Fibroblast of skin of abdomen (primary cell): ENCODE results near the gene DLGAP1.
"Not testable (repeated sequence)": the region's sequence is repeated elsewhere in the genome, so short reads cannot be mapped to it uniquely, and the experiment has no call there.

ENCODE experiments used
- DNase-seq: peaks from one replicate; pipeline ENCODE4 v3.0.0-alpha.2; 2013

Gene DLGAP1

GRCh38 chr18:3652380-3653262 is 802.5 kb downstream of the DLGAP1 start:
- peak; percentile 96 for DNase-seq

- DNase-seq = no peak
These were observed 803.8 kb downstream of the DLGAP1 start for GRCh38 chr18:3651266-3651665.

DNA sequence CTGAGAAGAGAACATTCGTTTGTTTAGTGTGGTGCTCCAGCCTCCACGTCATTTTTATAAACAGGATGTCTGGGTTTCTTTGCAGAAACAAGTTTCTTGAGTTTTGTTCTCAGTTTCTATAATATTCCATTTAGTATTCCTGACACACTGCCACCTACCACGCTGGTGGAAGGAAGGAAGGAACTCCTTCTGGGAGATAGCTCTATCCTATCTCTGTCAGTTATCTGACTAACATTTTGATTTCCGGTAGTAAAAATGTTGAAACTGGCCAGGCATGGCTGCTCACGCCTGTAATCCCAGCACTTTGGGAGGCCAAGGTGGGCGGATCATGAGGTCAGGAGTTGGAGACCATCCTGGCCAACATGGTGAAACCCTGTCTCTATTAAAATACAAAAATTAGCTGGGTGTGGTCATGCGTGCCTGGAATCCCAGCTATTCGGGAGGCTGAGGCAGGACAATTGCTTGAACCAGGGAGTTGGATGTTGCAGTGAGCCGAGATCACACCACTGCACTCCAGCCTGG is 804.5 kb downstream of the DLGAP1 start:
- not testable (repeated sequence) for DNase-seq

- DNase-seq = peak; percentile 75
These were observed 805.3 kb downstream of the DLGAP1 start for GRCh38 chr18:3649633-3650426.

DNA sequence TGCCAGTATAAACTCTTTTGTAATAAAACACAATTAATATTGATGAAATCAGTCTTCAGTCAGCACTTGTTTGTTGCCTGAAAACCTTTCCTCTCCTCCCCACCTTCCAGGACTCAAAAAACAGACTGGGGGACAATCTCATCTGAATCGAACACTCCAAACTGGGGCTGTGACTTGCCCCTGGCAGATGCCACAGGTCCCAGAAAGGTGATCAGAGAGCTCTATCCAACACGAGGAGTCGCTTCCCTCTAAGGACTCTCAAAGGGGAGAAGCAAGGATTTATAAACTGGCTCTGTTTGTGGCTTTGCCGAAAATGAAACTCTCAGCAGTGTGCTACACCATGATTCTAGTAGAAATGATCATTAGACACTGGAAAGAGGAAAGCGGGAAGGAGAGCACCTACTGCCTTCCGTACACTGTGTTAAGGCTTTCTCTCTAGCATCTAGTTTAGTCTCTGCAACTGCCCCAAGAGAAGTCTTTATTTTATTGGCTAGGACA is 805.9 kb downstream of the DLGAP1 start:
- no peak for DNase-seq

DNA sequence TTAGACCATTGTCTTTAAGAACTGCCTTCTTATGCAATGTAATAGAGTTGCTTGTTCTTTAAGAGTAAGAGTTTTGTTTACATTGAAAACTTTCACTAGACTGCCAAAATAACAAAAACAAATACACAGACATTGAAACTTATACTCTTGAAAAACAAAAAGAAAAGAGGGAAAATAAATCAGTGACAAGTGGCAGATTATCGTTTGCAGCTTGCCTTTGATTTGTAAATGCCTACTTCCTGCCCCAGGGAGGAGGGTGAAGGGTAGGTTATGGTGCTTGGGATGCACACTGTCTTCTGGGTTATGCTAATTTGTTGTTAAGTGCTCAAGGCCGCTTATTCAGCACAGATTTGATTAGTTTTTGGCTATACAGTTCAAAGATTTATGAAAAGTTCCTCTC is 806.5 kb downstream of the DLGAP1 start:
- DNase-seq = no peak

GRCh38 chr18:3648200-3648599 is 806.9 kb downstream of the DLGAP1 start:
- DNase-seq = no peak

GRCh38 chr18:3647636-3648035 is 807.5 kb downstream of the DLGAP1 start:
- DNase-seq = no peak

GRCh38 chr18:3645384-3646156 is 809.5 kb downstream of the DLGAP1 start:
- no peak for DNase-seq

GRCh38 chr18:3634250-3634939 is 820.7 kb downstream of the DLGAP1 start:
- no peak for DNase-seq

DNA sequence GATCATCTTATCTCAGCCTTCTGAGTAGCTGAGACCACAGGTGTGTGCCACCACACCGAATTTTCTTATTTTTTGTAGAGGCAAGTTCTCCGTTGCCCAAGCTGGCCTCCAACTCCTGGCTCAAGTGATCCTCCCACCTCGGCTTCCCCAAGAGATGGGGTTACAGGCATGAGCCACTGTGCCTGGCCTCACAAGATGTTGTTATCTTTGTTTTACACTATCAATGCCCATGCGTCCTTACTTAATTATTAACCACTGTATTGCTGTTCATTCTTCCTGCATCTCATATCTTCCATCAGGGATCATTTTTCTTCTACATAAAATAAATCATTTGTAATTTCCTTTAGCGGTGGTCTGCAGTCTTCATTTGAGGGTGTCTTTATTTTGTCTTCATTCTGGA is 823.2 kb downstream of the DLGAP1 start:
- DNase-seq = no peak

GRCh38 chr18:3626929-3627458 is 828.1 kb downstream of the DLGAP1 start:
- DNase-seq = no peak

- DNase-seq = peak; percentile 33
These were observed 829.4 kb downstream of the DLGAP1 start for GRCh38 chr18:3625742-3626091.

- DNase-seq = peak; percentile 98
These were observed 830.0 kb downstream of the DLGAP1 start for GRCh38 chr18:3624935-3625741.

GRCh38 chr18:3624546-3624934 is 830.6 kb downstream of the DLGAP1 start:
- DNase-seq = no peak

DNA sequence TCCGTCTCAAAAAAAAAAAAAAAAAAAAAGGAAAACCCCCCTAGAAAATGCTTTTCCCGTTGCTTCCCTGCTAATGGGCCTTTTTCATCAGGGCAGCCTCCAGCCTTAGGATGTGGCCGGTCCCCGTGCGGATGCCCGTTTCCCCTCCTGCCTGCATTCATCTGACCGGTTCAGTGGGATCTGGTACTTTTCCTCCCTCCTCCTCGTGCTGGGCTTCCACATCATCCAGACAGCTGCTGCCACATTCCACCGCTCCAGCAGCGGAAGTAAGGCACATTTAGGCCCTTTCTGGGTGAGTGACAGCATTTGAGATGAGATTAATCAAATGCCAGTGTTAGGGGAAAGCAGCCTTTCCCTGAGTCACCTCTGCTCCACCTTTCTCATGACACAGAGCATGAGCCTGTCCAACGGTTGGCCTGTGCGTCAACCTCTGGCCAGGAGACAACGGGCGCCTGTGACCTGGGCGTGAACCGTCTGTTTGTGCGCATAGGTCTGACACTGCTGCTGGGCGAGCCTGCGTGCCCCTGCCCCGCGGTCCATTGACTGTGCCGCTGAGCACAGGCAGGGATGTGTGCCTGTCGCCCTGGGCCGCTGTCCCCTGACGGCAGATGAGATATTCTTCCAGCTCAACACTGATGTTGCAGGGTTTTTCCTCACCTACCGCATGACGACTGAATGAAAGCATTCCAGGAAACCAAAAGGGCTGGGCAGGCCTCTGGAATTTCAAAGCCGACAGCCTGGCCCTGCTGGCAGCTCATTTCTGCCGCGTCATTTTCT is 831.1 kb downstream of the DLGAP1 start:
- peak; percentile 98 for DNase-seq

GRCh38 chr18:3620146-3621119 is 834.7 kb downstream of the DLGAP1 start:
- DNase-seq = no peak

DNA sequence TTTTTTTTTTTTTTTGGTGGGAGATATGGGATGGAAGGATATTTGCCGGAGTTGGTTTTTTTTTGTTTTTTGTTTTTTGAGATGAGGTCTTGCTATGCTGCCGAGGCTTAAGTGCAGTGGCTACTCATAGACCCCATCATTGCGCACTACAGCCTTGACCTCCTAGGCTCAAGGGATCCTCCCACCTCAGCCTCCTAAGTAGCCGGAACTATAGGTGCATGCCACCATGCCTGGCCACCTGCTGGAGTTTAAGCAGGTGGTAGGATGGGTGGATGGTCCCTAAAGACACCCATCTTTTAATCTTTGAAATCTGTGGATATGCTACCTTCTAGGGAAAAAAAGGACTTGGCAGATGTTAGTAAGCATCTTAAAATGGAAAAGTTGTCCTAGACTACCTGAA is 835.4 kb downstream of the DLGAP1 start:
- no peak for DNase-seq

- DNase-seq = no peak
These were observed 835.9 kb downstream of the DLGAP1 start for GRCh38 chr18:3619222-3619621.
